PC-9 (cell line): ENCODE measurements around the gene NPB. TPM values are rescaled to one million over a fixed set of nuclear protein-coding genes. Genes with fewer than 3 reads are reported as not detected.
A peak's percentile ranks its signal among the peaks of the same experiment; 100 is the strongest.

Experiments
- BruUV-seq: library from RNA; stranded (reverse); fragments of 400-500 nt; replicated peaks from 2 replicates; lab custom pipeline; 2021; lab: Mats Ljungman, UMichigan
- CTCF ChIA-PET: fragments of 300-600 bp; sonication (Branson Sonifier 250); formaldehyde crosslinking; loops from one replicate; lab custom pipeline; 2022; ENCODE audit warnings: antibody characterized with exemption; lab: Charles Lee
- POLR2A ChIA-PET: fragments of 300-600 bp; sonication (Branson Sonifier 250); formaldehyde crosslinking; loops from one replicate; lab custom pipeline; 2022; ENCODE audit warnings: antibody characterized with exemption; ENCODE audit not compliant: unreplicated experiment; lab: Charles Lee
- DNase-seq, 2 experiments: peaks; one replicate each; pipeline versions ENCODE4 v3.0.0 to v3.0.0-alpha.2; 2015 to 2022; ENCODE audit warnings: mixed read lengths in 1 of 2
- H2AFZ ChIP-seq: fragments of 200-600 bp; sonication (generic); 2 replicates; pipeline ENCODE4 v1.8.1; 2017; ENCODE audit warnings: antibody characterized with exemption
- H3F3A ChIP-seq: fragments of 200-600 bp; sonication (generic); 2 replicates; pipeline ENCODE4 v1.8.1; 2017; ENCODE audit warnings: antibody characterized with exemption, mild to moderate bottlenecking, low read depth; ENCODE audit not compliant: insufficient read depth
- H3K27ac ChIP-seq: fragments of 200-600 bp; sonication (generic); 2 replicates; pipeline ENCODE4 v1.6.1; 2016; ENCODE audit warnings: mixed run types
- H3K27me3 ChIP-seq: fragments of 200-600 bp; sonication (generic); 2 replicates; pipeline ENCODE4 v1.6.1; 2016; ENCODE audit warnings: low read depth, mixed run types; ENCODE audit not compliant: insufficient read depth
- H3K36me3 ChIP-seq: fragments of 200-600 bp; sonication (generic); 2 replicates; pipeline ENCODE4 v1.6.1; 2016; ENCODE audit warnings: low read depth, mixed run types
- H3K4me1 ChIP-seq: fragments of 200-600 bp; sonication (generic); replicated peaks from 2 replicates; pipeline ENCODE4 v1.6.1; 2016; ENCODE audit warnings: mixed run types; ENCODE audit not compliant: insufficient read depth
- H3K4me2 ChIP-seq: fragments of 200-600 bp; sonication (generic); 2 replicates; pipeline ENCODE4 v1.6.1; 2017; ENCODE audit warnings: mixed run types
- H3K4me3 ChIP-seq: fragments of 200-600 bp; sonication (generic); 2 replicates; pipeline ENCODE4 v1.6.1; 2016; ENCODE audit warnings: mixed run types
- H3K79me2 ChIP-seq: fragments of 200-600 bp; sonication (generic); 2 replicates; pipeline ENCODE4 v1.6.1; 2017; ENCODE audit warnings: low read depth, mixed run types
- H3K9me2 ChIP-seq: fragments of 200-600 bp; sonication (generic); 2 replicates; pipeline ENCODE4 v1.8.1; 2017; ENCODE audit warnings: mild to moderate bottlenecking; ENCODE audit not compliant: insufficient read depth
- H3K9me3 ChIP-seq: fragments of 200-600 bp; sonication (generic); 2 replicates; pipeline ENCODE4 v1.8.1; 2016; ENCODE audit warnings: low read depth; ENCODE audit not compliant: insufficient read depth
- H4K20me1 ChIP-seq: fragments of 200-600 bp; sonication (generic); 2 replicates; pipeline ENCODE4 v1.8.1; 2017; ENCODE audit not compliant: insufficient read depth
- EZH2 ChIP-seq: fragments of 200-600 bp; sonication (generic); IDR thresholded peaks from 2 replicates; pipeline ENCODE4 v1.8.0; 2017; ENCODE audit warnings: antibody characterized with exemption, low read depth
- intact Hi-C: fragments of 100-400 bp; cut with micrococcal nuclease; formaldehyde crosslinking; loops from one replicate; pipeline ENCODE4 v1.10.0; 2022; ENCODE audit not compliant: unreplicated experiment
- total RNA-seq: library from RNA; stranded (reverse); gene quantifications from 2 replicates; pipeline ENCODE4 v1.2.3, GENCODE V29; 2021
- TF ChIP-seq, protein P1 (sequence below): fragments of 200-600 bp; sonication (generic); conservative IDR thresholded peaks from 2 replicates; pipeline ENCODE4 v1.6.1; 2017; ENCODE audit warnings: mixed run types, antibody characterized with exemption, mild to moderate bottlenecking, moderate library complexity

Gene NPB
- total RNA-seq, 1 experiment from 2014 or later = 1.1 TPM

DNA sequence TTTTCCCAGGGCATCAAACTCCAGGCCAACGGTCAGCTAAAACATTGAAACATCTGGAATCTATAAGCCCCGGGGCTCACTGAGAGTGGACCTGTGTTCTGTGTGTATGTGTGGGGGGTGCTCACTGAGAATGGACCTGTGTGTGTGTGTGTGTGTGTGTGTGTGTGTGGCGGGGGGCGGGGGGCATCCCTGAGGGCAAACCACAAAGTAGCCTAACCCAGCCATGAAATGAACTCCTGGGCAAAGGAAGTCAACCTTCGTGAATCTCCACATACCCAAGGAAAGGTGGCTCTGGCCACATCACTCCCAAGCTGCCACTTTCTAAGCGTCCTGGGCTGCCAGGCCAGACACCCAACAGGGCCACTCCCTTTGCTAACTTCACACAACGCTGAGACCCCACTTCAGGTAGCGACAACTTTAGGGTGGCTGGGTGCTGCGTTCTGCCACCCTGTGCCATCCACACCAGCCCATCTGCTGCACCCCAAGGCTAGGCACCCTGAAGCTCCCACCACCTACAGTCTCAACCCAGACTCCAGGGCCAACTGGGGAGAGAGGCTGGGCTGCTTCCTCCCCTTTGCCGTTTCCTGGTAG is 23.9 kb downstream of the NPB start:
- H2AFZ ChIP-seq = no peak overlapping the region

DNA sequence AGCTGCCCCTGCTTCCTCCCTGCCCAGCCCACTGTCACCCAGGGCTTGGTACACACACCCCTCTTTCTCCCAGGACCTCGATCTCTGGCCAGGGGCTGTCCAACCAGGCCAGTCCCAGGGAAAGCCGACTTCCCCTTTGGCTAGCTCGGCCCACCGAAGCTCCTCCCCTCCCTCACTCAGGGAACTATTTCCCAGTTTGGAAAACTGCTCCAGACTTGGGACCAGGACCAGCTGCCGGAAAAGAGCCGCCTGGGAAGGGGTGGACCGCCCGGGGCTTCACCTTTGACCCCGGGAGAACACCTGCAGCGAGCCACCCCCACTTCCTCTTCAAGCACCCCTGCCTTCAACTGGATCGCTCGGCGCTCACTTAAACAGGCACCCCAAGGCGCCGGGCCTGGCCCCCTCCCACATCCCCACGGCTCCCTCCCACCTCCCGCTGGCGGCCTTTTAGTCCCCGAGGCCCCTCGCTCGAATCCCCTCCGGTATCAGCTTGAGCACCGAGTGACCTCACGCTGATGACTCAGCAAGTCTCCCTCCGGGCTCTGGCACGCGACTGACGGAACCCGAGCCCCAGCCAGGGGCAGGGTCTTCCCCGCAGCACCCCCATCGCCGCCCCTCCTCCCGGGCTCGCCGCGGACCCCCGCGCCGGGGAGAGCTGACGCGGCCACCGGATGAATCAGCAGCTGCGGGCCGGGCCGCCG is 24.6 kb downstream of the NPB start:
- H3K27ac ChIP-seq = peak overlapping the region; percentile 87
- peaks cover 46% of the 10 kb centered on the region for H3K79me2 ChIP-seq
- BruUV-seq = TSS peak; percentile 21
- TF ChIP-seq, protein P1, sequence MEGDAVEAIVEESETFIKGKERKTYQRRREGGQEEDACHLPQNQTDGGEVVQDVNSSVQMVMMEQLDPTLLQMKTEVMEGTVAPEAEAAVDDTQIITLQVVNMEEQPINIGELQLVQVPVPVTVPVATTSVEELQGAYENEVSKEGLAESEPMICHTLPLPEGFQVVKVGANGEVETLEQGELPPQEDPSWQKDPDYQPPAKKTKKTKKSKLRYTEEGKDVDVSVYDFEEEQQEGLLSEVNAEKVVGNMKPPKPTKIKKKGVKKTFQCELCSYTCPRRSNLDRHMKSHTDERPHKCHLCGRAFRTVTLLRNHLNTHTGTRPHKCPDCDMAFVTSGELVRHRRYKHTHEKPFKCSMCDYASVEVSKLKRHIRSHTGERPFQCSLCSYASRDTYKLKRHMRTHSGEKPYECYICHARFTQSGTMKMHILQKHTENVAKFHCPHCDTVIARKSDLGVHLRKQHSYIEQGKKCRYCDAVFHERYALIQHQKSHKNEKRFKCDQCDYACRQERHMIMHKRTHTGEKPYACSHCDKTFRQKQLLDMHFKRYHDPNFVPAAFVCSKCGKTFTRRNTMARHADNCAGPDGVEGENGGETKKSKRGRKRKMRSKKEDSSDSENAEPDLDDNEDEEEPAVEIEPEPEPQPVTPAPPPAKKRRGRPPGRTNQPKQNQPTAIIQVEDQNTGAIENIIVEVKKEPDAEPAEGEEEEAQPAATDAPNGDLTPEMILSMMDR = no peak
- TF ChIP-seq EZH2 = no peak
- H3K4me3 ChIP-seq = peak overlapping the region; percentile 54
- H3K4me2 ChIP-seq = peak overlapping the region; percentile 86
- no peaks in the 10 kb centered on the region for H3K27me3 ChIP-seq
- intact Hi-C loops = loop anchor here (1.0 to 5.0 kb wide), 4 partner anchors 8 to 59 kb away; partner anchors contain the start of gene SIRT7
- no peaks in the 10 kb centered on the region for H3K9me3 ChIP-seq
- peak; percentile 75 to 91 for DNase-seq
- no peaks in the 10 kb centered on the region for H3K36me3 ChIP-seq
- ChIA-PET POLR2A (interaction anchor here (0.7 to 1.6 kb wide), 5 partner anchors 9 to 374 kb away, joined by 3 to 11 read pairs (median 3); partner anchors contain the start of gene FAAP100), CTCF (interaction anchor here (0.6 to 1.1 kb wide), 3 partner anchors 9 to 33 kb away, joined by 3 read pairs; no protein-coding TSS in a partner anchor)
- peaks cover 18% of the 10 kb centered on the region; the same call in 1 of the 2 replicates for H3F3A ChIP-seq
- H4K20me1 ChIP-seq = peaks cover 14% of the 10 kb centered on the region
- no peaks in the 10 kb centered on the region for H3K9me2 ChIP-seq
- no peak overlapping the region for H2AFZ ChIP-seq
- peaks cover 40% of the 10 kb centered on the region for H3K4me1 ChIP-seq

More for the DNA sequence above, 23.9 kb downstream of the NPB start:
- Histone ChIP-seq H3K4me2 (peak overlapping the region; percentile 86), H3K9me2 (no peaks in the 10 kb centered on the region), H3K4me3 (peak overlapping the region; percentile 54), H4K20me1 (peaks cover 16% of the 10 kb centered on the region), H3K9me3 (no peaks in the 10 kb centered on the region), H3K79me2 (peaks cover 53% of the 10 kb centered on the region), H3F3A (peaks cover 23% of the 10 kb centered on the region; the same call in 1 of the 2 replicates), H3K36me3 (no peaks in the 10 kb centered on the region), H3K27ac (peak overlapping the region; percentile 87), H3K27me3 (no peaks in the 10 kb centered on the region), H3K4me1 (peaks cover 44% of the 10 kb centered on the region)
- TF ChIP-seq, protein P1 = no peak
- no peak for TF ChIP-seq EZH2
- ChIA-PET CTCF (interaction anchor here (0.6 kb wide), 1 partner anchor 9 kb away, joined by 3 read pairs; no protein-coding TSS in a partner anchor), POLR2A (interaction anchor here (0.7 to 1.6 kb wide), 5 partner anchors 9 to 374 kb away, joined by 3 to 11 read pairs (median 3); partner anchors contain the start of gene FAAP100)
- intact Hi-C loops = loop anchor here (1.0 to 5.0 kb wide), 4 partner anchors 8 to 59 kb away; partner anchors contain the start of gene SIRT7
- no peak for DNase-seq
- TSS peak; percentile 25 for BruUV-seq

DNA sequence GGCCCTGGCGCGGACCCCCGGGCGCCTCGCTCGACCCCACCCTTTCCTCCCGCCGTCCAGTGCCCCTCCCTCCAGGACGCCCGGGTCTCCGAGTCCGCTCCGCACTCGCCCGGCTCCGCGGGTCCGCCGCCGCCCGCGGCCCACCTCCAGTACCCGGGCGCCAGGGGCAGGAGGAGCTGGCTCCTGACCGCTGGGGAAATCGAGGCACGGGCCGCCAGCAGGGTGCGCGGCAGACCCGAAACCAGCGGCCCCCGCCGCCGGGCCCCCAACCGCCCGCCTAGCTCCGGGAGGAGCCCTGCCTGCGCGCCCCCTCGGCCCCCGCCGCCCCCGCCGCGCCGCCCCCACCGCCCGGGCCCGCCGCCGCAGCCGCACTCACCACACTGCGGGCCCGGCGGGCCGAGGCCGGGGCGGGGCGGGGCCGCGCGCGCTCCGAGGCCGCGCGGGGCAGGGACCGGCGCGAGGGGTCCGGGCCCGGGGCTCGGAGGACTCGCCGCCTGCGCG is 25.2 kb downstream of the NPB start:
- Histone ChIP-seq H3K4me1 (peaks cover 34% of the 10 kb centered on the region), H3K4me2 (peak overlapping the region; percentile 86), H4K20me1 (peaks cover 10% of the 10 kb centered on the region; the same call in 1 of the 2 replicates), H3K4me3 (peak overlapping the region; percentile 54; the same call in 1 of the 2 replicates), H3K79me2 (peaks cover 40% of the 10 kb centered on the region), H3F3A (peaks cover 18% of the 10 kb centered on the region; the same call in 1 of the 2 replicates), H3K27me3 (no peaks in the 10 kb centered on the region), H3K9me2 (no peaks in the 10 kb centered on the region), H2AFZ (no peak overlapping the region), H3K36me3 (no peaks in the 10 kb centered on the region), H3K27ac (peak overlapping the region; percentile 87), H3K9me3 (no peaks in the 10 kb centered on the region)
- DNase-seq = no peak
- BruUV-seq = no TSS peak
- intact Hi-C loops = loop anchor here (2.0 to 5.0 kb wide), 2 partner anchors 54 to 60 kb away; no protein-coding TSS in a partner anchor
- CTCF ChIA-PET = interaction anchor here (0.5 to 1.1 kb wide), 3 partner anchors 13 to 93 kb away, joined by 3 to 7 read pairs (median 3); no protein-coding TSS in a partner anchor
- TF ChIP-seq EZH2 = no peak
- TF ChIP-seq, protein P1 = no peak
- POLR2A ChIA-PET = interaction anchor here (0.5 to 1.6 kb wide), 3 partner anchors 10 to 268 kb away, joined by 4 to 16 read pairs (median 8); partner anchors contain the start of gene PCYT2
